Mesenchymal stem cell (in vitro differentiated cells and primary cell): ENCODE measurements around the gene CDH23.

Experiments
- DNase-seq: peaks from one replicate; pipeline ENCODE4 v3.0.0-alpha.2; 2013
- H2AFZ ChIP-seq: one replicate; pipeline ENCODE4 v1.6.1; 2013; ENCODE audit warnings: low read depth, mild to moderate bottlenecking, control low read depth, inconsistent platforms, low read length, moderate library complexity
- H2AK5ac ChIP-seq: 2 replicates; pipeline ENCODE4 v1.6.1; 2013; ENCODE audit warnings: low read length, moderate library complexity, mild to moderate bottlenecking, inconsistent platforms; ENCODE audit not compliant: severe bottlenecking
- H2BK120ac ChIP-seq: one replicate; pipeline ENCODE4 v1.6.1; 2013; ENCODE audit warnings: low read depth, mild to moderate bottlenecking, inconsistent platforms, low read length, moderate library complexity
- H2BK12ac ChIP-seq, 2 experiments: one replicate each; pipeline ENCODE4 v1.6.1; 2013; ENCODE audit warnings: inconsistent platforms in 2 of 2, low read length in 2 of 2, mild to moderate bottlenecking in 2 of 2, moderate library complexity in 2 of 2, control low read depth in 1 of 2
- H2BK15ac ChIP-seq: one replicate; pipeline ENCODE4 v1.6.1; 2013; ENCODE audit warnings: mild to moderate bottlenecking, low read depth, inconsistent platforms; ENCODE audit not compliant: poor library complexity, severe bottlenecking
- H2BK5ac ChIP-seq: 2 replicates; pipeline ENCODE4 v1.6.1; 2013; ENCODE audit warnings: low read depth, mild to moderate bottlenecking, low read length, control low read depth, inconsistent platforms; ENCODE audit not compliant: poor library complexity, severe bottlenecking
- H3K14ac ChIP-seq, 2 experiments: one replicate each; pipeline ENCODE4 v1.6.1; 2013; ENCODE audit warnings: inconsistent platforms in 2 of 2, low read length in 2 of 2, control low read depth in 1 of 2, mild to moderate bottlenecking in 1 of 2, moderate library complexity in 1 of 2
- H3K18ac ChIP-seq, 2 experiments: one replicate each; pipeline ENCODE4 v1.6.1; 2013; ENCODE audit warnings: inconsistent platforms in 2 of 2, low read length in 2 of 2, control low read depth in 1 of 2, low read depth in 1 of 2, mild to moderate bottlenecking in 1 of 2
- H3K23ac ChIP-seq, 2 experiments: one replicate each; pipeline ENCODE4 v1.6.1; 2013; ENCODE audit warnings: inconsistent platforms in 2 of 2, low read length in 2 of 2, mild to moderate bottlenecking in 2 of 2, moderate library complexity in 2 of 2, control low read depth in 1 of 2
- H3K27ac ChIP-seq: 2 replicates; pipeline ENCODE4 v1.5.1; 2013; ENCODE audit warnings: mild to moderate bottlenecking, moderate library complexity, low read length, control low read depth, inconsistent platforms; ENCODE audit not compliant: poor library complexity, severe bottlenecking
- H3K27me3 ChIP-seq, 2 experiments: 2 replicates each; pipeline versions ENCODE4 v1.6.1 to v1.7.0; 2013; ENCODE audit warnings: low read length in 2 of 2, mild to moderate bottlenecking in 2 of 2, moderate library complexity in 2 of 2, control low read depth in 1 of 2, inconsistent platforms in 1 of 2; ENCODE audit not compliant: control insufficient read depth in 1 of 2, insufficient read depth in 1 of 2
- H3K36me3 ChIP-seq, 2 experiments: 2 replicates each; pipeline versions ENCODE4 v1.6.1 to v1.7.0; 2013; ENCODE audit warnings: low read length in 2 of 2, control low read depth in 1 of 2, inconsistent platforms in 1 of 2, low read depth in 1 of 2, mild to moderate bottlenecking in 1 of 2; ENCODE audit not compliant: insufficient read depth in 2 of 2, control insufficient read depth in 1 of 2
- H3K4ac ChIP-seq, 2 experiments: one replicate each; pipeline ENCODE4 v1.6.1; 2013; ENCODE audit warnings: inconsistent platforms in 2 of 2, low read length in 2 of 2, mild to moderate bottlenecking in 2 of 2, moderate library complexity in 2 of 2, control low read depth in 1 of 2, low read depth in 1 of 2
- H3K4me1 ChIP-seq: 2 replicates; pipeline ENCODE4 v1.6.1; 2013; ENCODE audit warnings: low read depth, low read length, control low read depth; ENCODE audit not compliant: control insufficient read depth, insufficient read depth
- H3K4me2 ChIP-seq: 2 replicates; pipeline ENCODE4 v1.6.1; 2013; ENCODE audit warnings: low read length, mild to moderate bottlenecking, inconsistent platforms; ENCODE audit not compliant: poor library complexity, severe bottlenecking
- H3K4me3 ChIP-seq, 2 experiments: 2 replicates each; pipeline versions ENCODE4 v1.5.1 to v1.7.0; 2013; ENCODE audit warnings: low read length in 2 of 2, mild to moderate bottlenecking in 2 of 2, control low read depth in 1 of 2, low read depth in 1 of 2; ENCODE audit not compliant: insufficient read depth in 1 of 2
- H3K79me1 ChIP-seq: replicated peaks from 2 replicates; pipeline ENCODE4 v1.6.1; 2013; ENCODE audit warnings: mild to moderate bottlenecking, control low read depth, low read length, inconsistent platforms; ENCODE audit not compliant: poor library complexity, severe bottlenecking
- H3K9ac ChIP-seq: 2 replicates; pipeline ENCODE4 v1.7.0; 2013; ENCODE audit warnings: mild to moderate bottlenecking, low read length, moderate library complexity
- H3K9me3 ChIP-seq: 2 replicates; pipeline ENCODE4 v1.7.0; 2013; ENCODE audit warnings: mild to moderate bottlenecking, low read length; ENCODE audit not compliant: control insufficient read depth
- H4K8ac ChIP-seq: one replicate; pipeline ENCODE4 v1.6.1; 2013; ENCODE audit warnings: inconsistent platforms, mild to moderate bottlenecking, low read length, moderate library complexity
- H4K91ac ChIP-seq: one replicate; pipeline ENCODE4 v1.6.1; 2013; ENCODE audit warnings: mild to moderate bottlenecking, low read length, inconsistent platforms
- WGBS: methylation state at CpG from one replicate; pipeline ENCODE4 v1.1.7; 2013; ENCODE audit warnings: mixed read lengths; 5-methylcytosine and 5-hydroxymethylcytosine counted together

Gene CDH23

GRCh38 chr10:71746344-71747037 is 349.8 kb downstream of the CDH23 start:
- H3K14ac ChIP-seq = peak overlapping the region in 1 of 2 experiments; percentile 35
- no peak overlapping the region for H2BK12ac ChIP-seq
- peaks cover 0 to 9% of the 10 kb centered on the region in 2 experiments for H3K36me3 ChIP-seq
- no peak overlapping the region for H2BK120ac ChIP-seq
- no peak overlapping the region for H3K27ac ChIP-seq
- H3K23ac ChIP-seq = no peak overlapping the region
- H3K4me2 ChIP-seq = no peak overlapping the region
- H3K4me1 ChIP-seq = no peaks in the 10 kb centered on the region
- 65% methylated on average over 12 of the region's 13 CpGs for WGBS
- DNase-seq = no peak
- H3K9me3 ChIP-seq = no peaks in the 10 kb centered on the region
- no peak overlapping the region for H2BK15ac ChIP-seq
- no peaks in the 10 kb centered on the region for H3K79me1 ChIP-seq
- H4K8ac ChIP-seq = no peak overlapping the region
- H3K18ac ChIP-seq = no peak overlapping the region
- peaks cover 0 to 45% of the 10 kb centered on the region in 2 experiments for H3K27me3 ChIP-seq
- no peak overlapping the region for H4K91ac ChIP-seq
- H3K4ac ChIP-seq = no peak overlapping the region
- no peak overlapping the region for H2AK5ac ChIP-seq
- no peak overlapping the region for H3K4me3 ChIP-seq
- H2BK5ac ChIP-seq = no peak overlapping the region
- peak overlapping the region; percentile 3 for H2AFZ ChIP-seq
- H3K9ac ChIP-seq = no peak overlapping the region

DNA sequence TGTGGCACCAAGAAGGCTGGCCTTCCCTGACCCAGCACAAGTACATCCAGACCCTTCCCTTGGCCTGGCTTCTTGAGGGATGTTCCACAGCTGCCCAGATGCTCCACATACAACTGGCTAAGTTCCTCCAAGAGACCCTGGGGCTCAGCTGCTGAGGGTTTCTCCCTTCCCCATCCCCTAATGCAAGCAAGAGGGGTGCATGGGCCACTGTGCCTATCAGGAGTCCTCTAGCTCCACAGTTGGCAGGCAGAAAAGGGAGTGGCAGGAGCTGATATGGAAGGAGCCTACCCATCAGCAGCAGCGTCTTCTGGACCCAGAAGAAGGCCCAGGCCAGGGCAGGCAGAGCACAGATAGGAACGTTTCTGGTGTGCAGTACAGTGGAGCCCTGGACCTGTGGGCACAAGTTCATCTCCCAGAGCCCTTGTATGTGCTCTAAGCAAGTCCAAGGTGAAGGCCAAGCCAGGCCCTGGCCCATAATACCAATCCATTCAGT is 350.4 kb downstream of the CDH23 start:
- DNase-seq = no peak
- Histone ChIP-seq H3K9me3 (no peaks in the 10 kb centered on the region), H3K9ac (no peak overlapping the region), H4K91ac (no peak overlapping the region), H2BK12ac (no peak overlapping the region), H3K4me2 (no peak overlapping the region), H3K36me3 (peaks cover 0 to 14% of the 10 kb centered on the region in 2 experiments), H2BK120ac (no peak overlapping the region), H2AFZ (peak overlapping the region; percentile 39), H3K23ac (no peak overlapping the region), H2AK5ac (no peak overlapping the region), H3K27ac (no peak overlapping the region), H2BK5ac (no peak overlapping the region), H3K27me3 (peaks cover 0 to 44% of the 10 kb centered on the region in 2 experiments), H3K79me1 (no peaks in the 10 kb centered on the region), H3K4me1 (no peaks in the 10 kb centered on the region), H2BK15ac (no peak overlapping the region), H3K4ac (peak overlapping the region in 1 of 2 experiments; percentile 6), H3K14ac (no peak overlapping the region), H3K4me3 (no peak overlapping the region), H4K8ac (no peak overlapping the region), H3K18ac (no peak overlapping the region)
- 64% methylated on average over 2 of the region's 2 CpGs for WGBS

DNA sequence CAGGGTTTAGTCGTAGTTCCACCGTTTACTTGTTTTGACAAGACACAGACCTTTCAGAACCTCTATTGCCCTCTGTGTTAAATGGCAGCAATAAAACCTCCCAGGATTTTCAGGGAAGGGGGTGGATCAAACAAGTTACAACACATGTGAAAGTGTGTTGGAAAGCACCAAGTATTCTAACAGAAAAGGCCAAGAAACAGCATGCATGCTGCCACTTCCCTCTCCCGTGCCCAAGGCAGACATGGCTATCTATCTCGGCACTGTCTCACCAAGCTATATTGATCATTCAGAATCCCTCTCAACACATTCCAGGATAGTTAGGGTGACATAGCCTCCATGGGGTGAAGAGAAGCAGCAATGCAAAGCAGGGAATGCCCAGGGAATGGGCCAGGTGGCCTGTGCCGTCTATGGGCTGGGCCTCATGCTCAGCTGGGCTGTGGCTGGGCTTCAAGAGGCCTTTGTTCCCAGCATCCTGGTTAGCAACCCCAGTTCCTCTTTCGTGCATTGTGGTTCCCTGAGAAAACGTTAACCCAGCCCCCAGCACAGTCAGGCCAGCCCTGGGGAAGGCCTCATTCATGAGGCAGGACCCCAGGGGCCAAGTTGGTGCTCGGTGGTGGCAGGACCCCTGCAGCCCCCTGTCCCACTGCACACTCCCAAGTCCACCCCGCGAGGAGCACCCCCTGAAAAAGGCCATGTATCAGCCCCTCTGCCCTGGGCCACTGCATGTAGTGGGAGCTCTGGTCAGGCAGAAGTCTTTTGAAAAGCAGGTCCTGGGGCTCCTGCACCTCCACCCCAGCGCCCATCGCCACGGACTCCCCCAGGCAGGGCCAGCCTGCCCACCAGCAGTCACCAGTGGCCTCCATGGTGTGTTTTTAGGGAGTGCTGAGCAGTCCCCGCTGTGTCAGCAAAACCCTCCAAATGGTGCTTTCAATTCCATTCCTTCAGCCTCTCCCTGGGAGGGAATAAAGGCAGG is 351.1 kb downstream of the CDH23 start:
- no peak overlapping the region for H2AFZ ChIP-seq
- H2BK120ac ChIP-seq = no peak overlapping the region
- no peak overlapping the region for H2AK5ac ChIP-seq
- H3K27me3 ChIP-seq = peaks cover 0 to 41% of the 10 kb centered on the region in 2 experiments
- H4K8ac ChIP-seq = peak overlapping the region; percentile 36
- no peak overlapping the region for H3K18ac ChIP-seq
- H2BK15ac ChIP-seq = no peak overlapping the region
- no peaks in the 10 kb centered on the region for H3K79me1 ChIP-seq
- no peak overlapping the region for H3K4me3 ChIP-seq
- 64% methylated on average over 13 of the region's 14 CpGs for WGBS
- no peaks in the 10 kb centered on the region for H3K4me1 ChIP-seq
- H4K91ac ChIP-seq = no peak overlapping the region
- H3K27ac ChIP-seq = no peak overlapping the region
- peaks cover 0 to 22% of the 10 kb centered on the region in 2 experiments for H3K36me3 ChIP-seq
- no peak overlapping the region for H3K23ac ChIP-seq
- peak overlapping the region in 1 of 2 experiments; percentile 18 for H3K14ac ChIP-seq
- H2BK5ac ChIP-seq = no peak overlapping the region
- H3K9me3 ChIP-seq = no peaks in the 10 kb centered on the region
- H3K4me2 ChIP-seq = no peak overlapping the region
- no peak overlapping the region for H3K9ac ChIP-seq
- no peak overlapping the region for H2BK12ac ChIP-seq
- peak overlapping the region in 1 of 2 experiments; percentile 6 for H3K4ac ChIP-seq
- DNase-seq = no peak

- Histone ChIP-seq H3K23ac (no peak overlapping the region), H2AK5ac (no peak overlapping the region), H3K4ac (no peak overlapping the region), H4K91ac (no peak overlapping the region), H3K9ac (no peak overlapping the region), H2BK5ac (no peak overlapping the region), H3K27me3 (peaks cover 0 to 41% of the 10 kb centered on the region in 2 experiments), H2AFZ (no peak overlapping the region), H3K9me3 (no peaks in the 10 kb centered on the region), H3K4me2 (no peak overlapping the region), H3K79me1 (no peaks in the 10 kb centered on the region), H3K27ac (no peak overlapping the region), H4K8ac (no peak overlapping the region), H3K4me1 (no peaks in the 10 kb centered on the region), H2BK120ac (no peak overlapping the region), H2BK15ac (no peak overlapping the region), H2BK12ac (no peak overlapping the region), H3K14ac (no peak overlapping the region), H3K18ac (no peak overlapping the region), H3K4me3 (no peak overlapping the region), H3K36me3 (peaks cover 0 to 22% of the 10 kb centered on the region in 2 experiments)
- DNase-seq = no peak
- 53% methylated on average over 15 of the region's 15 CpGs for WGBS
Measured at GRCh38 chr10:71748671-71749191, 352.0 kb downstream of the CDH23 start.
